ENCODE results near the gene KLHL22.
"Not testable (repeated sequence)": the region's sequence is repeated elsewhere in the genome, so short reads cannot be mapped to it uniquely, and the experiment has no call there.

KLHL22 gene

DNA sequence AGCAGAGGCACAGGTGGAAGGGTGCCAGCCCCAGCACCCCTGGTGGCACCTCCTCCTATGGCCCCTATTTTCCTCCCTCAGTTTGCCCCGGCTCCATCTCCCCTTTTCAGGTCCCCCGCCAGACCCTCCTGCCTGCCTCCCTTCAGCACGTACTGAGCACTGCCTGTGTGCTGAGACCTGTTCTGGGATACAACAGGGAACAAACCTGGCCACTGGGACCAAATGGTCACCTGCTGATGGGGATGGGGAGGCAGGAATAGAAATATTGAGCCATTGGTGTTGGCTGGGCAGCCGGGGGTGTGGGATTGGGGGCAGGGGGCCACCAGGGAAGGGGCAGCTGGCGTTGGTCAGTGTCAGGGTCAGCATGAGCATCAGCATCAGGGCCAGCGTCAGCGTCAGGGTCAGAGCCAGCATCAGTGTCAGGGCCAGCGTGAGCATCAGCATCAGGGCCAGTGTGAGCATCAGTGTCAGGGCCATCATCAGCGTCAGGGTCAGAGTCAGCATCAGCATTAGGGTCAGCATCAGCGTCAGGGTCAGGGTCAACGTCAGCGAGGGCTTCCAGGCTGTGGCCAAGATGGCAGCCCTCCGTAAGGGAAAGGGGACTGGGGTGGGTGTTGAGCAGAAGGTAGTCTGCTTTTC is 94.1 kb downstream of the KLHL22 start:
- DNase-seq (ENCODE audit: low read depth): no peak

- no peak for DNase-seq (ENCODE audit: low read depth)
These were observed 94.8 kb downstream of the KLHL22 start for GRCh38 chr22:20400606-20401375.

- no peak for DNase-seq (ENCODE audit: low read depth)
These were observed 95.6 kb downstream of the KLHL22 start for GRCh38 chr22:20399866-20400605.

DNA sequence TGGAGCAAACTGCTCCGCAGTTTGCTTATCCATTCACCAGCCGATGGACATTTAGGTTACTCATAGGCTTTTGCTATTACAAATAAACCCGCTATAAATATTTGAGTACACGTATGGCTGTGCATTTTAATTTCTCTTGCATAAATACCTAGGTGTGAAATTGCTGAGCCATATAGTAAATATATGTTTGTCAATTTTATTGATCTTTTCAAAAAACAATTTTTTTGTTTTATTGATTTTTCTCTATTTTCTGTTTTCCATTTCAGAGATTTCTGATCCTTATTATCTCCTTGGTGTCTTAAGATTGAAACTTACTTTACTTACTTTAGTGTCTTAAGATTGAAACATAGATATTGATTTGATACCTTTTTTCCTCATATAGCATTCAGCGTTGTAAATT is 97.2 kb downstream of the KLHL22 start:
- DNase-seq (ENCODE audit: low read depth): no peak

DNA sequence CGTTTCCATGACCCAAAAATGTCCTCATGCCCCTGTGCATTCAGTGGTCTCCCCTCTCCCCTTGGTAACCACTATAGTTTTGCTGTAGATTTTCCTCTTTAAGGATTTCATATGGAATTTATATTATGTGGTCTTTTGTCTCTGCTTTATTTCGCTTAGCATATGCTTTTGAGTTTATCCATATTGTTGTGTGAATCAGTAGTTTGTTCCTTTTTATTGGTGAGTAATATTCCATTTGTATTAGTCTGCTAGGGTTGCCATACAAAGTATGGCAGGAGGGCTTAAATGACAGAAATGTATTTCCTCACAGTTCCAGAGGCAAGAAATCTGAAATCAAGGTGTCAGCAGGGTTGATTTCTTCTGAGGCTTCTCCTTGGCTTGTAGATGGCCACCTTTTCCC is 98.1 kb downstream of the KLHL22 start:
- no peak for DNase-seq (ENCODE audit: low read depth)

DNA sequence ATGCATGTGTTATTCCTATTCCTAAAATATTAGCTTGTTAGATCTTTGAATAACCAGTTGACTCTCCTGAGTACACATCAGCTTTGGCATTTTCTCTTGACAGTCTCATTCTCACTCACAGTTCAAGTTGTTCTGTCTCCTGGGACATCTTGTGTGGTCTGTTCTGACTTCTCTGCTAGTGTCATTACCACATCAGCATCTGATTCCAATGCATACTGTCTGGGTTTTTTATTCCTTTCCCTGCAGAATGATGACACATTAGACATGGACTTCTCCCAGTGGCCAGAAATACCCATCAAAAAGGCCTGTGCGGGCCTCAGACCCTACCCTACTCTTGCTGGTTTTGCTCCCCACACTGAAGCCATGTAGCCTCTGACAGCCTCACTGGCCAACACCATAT is 99.0 kb downstream of the KLHL22 start:
- no peak for DNase-seq (ENCODE audit: low read depth)

DNA sequence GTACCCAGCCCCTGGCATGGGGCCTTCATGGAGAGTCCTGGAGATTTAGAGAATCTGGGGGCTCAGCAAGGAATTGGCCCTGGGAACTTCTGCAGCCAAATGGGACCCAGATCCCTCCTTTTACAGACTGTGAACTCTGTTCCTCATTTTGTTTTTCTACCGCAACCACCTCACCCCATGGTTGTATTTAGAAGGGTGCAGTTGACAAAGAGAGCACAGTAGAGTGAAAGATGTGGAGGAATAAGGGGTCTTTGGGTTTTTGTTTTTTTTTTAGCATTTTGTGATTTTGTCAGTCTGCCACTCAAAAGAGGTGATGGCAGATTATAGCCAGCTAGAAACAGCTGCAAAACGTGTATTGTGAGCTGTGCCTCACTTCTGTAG is 99.7 kb downstream of the KLHL22 start:
- DNase-seq (ENCODE audit: low read depth): no peak

- DNase-seq (ENCODE audit: low read depth): no peak
These were observed 100.3 kb downstream of the KLHL22 start for GRCh38 chr22:20395181-20395906.

DNA sequence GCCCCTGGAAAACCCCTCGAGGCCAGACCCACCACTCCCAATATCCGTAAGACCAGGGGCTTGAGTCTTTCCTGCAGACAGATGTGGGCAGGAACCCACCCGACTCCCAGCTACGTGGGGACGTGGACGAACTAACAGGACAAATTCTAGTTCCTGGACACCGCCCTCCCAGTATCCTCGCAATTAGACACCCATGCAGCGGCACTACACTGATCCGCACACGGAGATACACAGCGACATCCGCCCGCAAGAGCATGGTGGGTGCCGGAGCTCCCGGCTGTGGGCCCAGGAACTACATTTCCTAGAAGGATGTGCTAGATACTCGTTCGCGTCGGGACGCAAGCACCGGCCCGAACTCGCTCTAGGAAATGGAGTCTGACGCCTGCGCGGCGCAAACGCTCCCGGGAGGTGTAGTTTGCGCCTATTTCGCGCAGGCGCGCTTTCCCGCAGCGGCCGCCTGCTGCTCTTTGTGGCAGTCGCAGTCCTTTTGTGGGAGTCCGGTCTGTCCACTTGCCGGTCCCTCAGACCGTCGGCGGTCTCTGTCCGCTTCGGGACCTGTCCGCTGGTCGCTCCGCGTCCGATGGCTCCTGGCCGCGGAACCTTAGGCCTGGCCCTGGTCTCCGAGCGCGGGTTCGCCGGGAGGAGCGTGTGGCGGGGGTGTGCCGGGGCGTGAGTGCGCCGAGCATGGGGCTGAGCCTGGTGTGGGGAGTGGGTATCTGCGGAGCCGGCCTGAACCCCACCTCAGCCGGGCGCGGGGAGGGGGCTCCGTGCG is 101.7 kb downstream of the KLHL22 start, which contains the start of gene ZNF74:
ZNF74 (plus strand) TSS at position 447 of the 772 bp plus-strand sequence. CDS start 478 bp downstream, outside the sequence.
- DNase-seq (ENCODE audit: low read depth): peak; percentile 80

DNA sequence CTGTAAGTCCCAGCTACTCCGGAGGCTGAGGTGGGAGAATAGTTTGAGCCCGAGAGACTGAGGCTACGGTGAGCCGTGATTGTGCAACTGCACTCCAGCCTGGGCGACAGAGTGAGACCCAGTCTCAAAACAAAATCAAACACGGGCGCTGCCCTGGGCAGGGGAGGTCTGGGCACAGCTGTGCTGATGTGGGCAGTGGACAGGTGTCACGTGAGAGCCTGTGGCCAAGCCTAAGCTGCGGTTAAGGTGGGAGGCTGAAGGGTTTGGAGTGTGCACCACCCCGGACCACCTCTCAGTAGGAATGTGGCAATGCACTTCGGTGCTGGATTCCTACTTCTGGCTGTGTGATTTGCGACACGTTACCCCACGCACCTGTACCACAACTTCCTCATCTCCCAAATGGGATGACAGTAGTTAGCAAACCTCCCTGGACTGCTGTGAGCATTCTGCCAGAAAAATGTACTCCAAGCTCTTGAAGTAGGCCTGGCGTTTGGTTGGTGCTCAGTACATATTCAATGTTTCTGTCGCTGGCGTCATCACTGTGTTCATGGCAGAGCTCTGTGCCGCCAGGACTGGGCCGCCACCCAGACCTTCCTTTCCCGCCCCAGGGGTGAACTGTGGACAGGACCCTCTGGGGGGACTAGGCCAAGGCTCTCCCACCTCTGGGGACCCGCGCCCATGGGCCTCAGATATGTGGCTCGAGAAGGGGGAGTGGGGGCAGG is 102.5 kb downstream of the KLHL22 start:
- DNase-seq (ENCODE audit: low read depth): no peak

GRCh38 chr22:20392365-20392881 is 103.2 kb downstream of the KLHL22 start:
- not testable (repeated sequence) for DNase-seq (ENCODE audit: low read depth)
